Caco-2 (cell line): ENCODE results near the gene EFHD1. TPM values are rescaled to one million over a fixed set of nuclear protein-coding genes. Genes with fewer than 3 reads are reported as not detected.

ENCODE experiments used
- BruUV-seq: library from RNA; stranded (reverse); fragments of 400-500 nt; replicated peaks from 2 replicates; lab custom pipeline; 2021; lab: Mats Ljungman, UMichigan
- CTCF ChIA-PET: fragments of 300-600 bp; sonication (Branson Sonifier 250); formaldehyde crosslinking; loops from one replicate; lab custom pipeline; 2022; ENCODE audit warnings: antibody characterized with exemption; lab: Charles Lee
- POLR2A ChIA-PET: fragments of 300-600 bp; sonication (Branson Sonifier 250); formaldehyde crosslinking; loops from one replicate; lab custom pipeline; 2022; ENCODE audit warnings: antibody characterized with exemption; lab: Charles Lee
- DNase-seq, 2 experiments: peaks; one replicate each; pipeline versions ENCODE4 v3.0.0 to v3.0.0-alpha.2; 2020 to 2022
- H3K27me3 ChIP-seq: replicated peaks from 2 replicates; pipeline ENCODE4 v1.6.0; 2011; ENCODE audit warnings: low read length; ENCODE audit not compliant: control insufficient read depth, insufficient read depth
- H3K36me3 ChIP-seq: 2 replicates; pipeline ENCODE4 v1.5.1; 2011; ENCODE audit warnings: low read length; ENCODE audit not compliant: control insufficient read depth, insufficient read depth
- H3K4me1 ChIP-seq: fragments of 250-450 bp; sonication (Bioruptor Pico); 2 replicates; pipeline ENCODE4 v1.5.1; 2020; ENCODE audit warnings: mild to moderate bottlenecking
- H3K4me3 ChIP-seq: 2 replicates; pipeline ENCODE4 v1.5.1; 2011; ENCODE audit warnings: low read depth, mild to moderate bottlenecking, control low read depth, low read length
- H3K9me3 ChIP-seq: fragments of 250-450 bp; sonication (Bioruptor Pico); 2 replicates; pipeline ENCODE4 v1.5.1; 2020; ENCODE audit warnings: mild to moderate bottlenecking, moderate library complexity
- H3K27ac Mint-ChIP-seq: one replicate; pipeline ENCODE4 v1.8.0; 2022; ENCODE audit warnings: mixed read lengths; ENCODE audit not compliant: unreplicated experiment
- H3K27me3 Mint-ChIP-seq: one replicate; pipeline ENCODE4 v1.8.0; 2022; ENCODE audit warnings: mixed read lengths; ENCODE audit not compliant: insufficient read depth, unreplicated experiment
- H3K36me3 Mint-ChIP-seq: one replicate; pipeline ENCODE4 v1.8.0; 2022; ENCODE audit warnings: mild to moderate bottlenecking, mixed read lengths; ENCODE audit not compliant: insufficient read depth, unreplicated experiment
- H3K4me1 Mint-ChIP-seq: one replicate; pipeline ENCODE4 v1.8.0; 2022; ENCODE audit warnings: low read depth, mixed read lengths; ENCODE audit not compliant: unreplicated experiment
- H3K4me3 Mint-ChIP-seq: one replicate; pipeline ENCODE4 v1.8.0; 2022; ENCODE audit warnings: mild to moderate bottlenecking, moderate library complexity, mixed read lengths; ENCODE audit not compliant: unreplicated experiment
- H3K9me3 Mint-ChIP-seq: one replicate; pipeline ENCODE4 v1.8.0; 2022; ENCODE audit warnings: mixed read lengths; ENCODE audit not compliant: unreplicated experiment
- intact Hi-C: fragments of 100-400 bp; cut with micrococcal nuclease; formaldehyde crosslinking; loops from one replicate; pipeline ENCODE4 v1.10.0; 2022; ENCODE audit not compliant: unreplicated experiment
- total RNA-seq: library from RNA; stranded (reverse); gene quantifications from 2 replicates; pipeline ENCODE4 v1.2.3, GENCODE V29; 2022
- TF ChIP-seq, protein P1 (sequence below), 2 experiments: fragments of 200-600 bp in 1 of 2; IDR thresholded peaks; 1 replicate in 1 of 2; 2 replicates in 1 of 2; pipeline versions ENCODE4 v1.5.1 to v1.8.0; 2011 to 2022; ENCODE audit warnings: antibody characterized with exemption in 1 of 2, control low read depth in 1 of 2, inconsistent platforms in 1 of 2, low read depth in 1 of 2, low read length in 1 of 2, mild to moderate bottlenecking in 1 of 2, moderate library complexity in 1 of 2; ENCODE audit not compliant: insufficient read depth in 1 of 2, severe bottlenecking in 1 of 2, unreplicated experiment in 1 of 2

Gene EFHD1
- total RNA-seq, 1 experiment from 2014 or later, result 4.2 TPM

DNA sequence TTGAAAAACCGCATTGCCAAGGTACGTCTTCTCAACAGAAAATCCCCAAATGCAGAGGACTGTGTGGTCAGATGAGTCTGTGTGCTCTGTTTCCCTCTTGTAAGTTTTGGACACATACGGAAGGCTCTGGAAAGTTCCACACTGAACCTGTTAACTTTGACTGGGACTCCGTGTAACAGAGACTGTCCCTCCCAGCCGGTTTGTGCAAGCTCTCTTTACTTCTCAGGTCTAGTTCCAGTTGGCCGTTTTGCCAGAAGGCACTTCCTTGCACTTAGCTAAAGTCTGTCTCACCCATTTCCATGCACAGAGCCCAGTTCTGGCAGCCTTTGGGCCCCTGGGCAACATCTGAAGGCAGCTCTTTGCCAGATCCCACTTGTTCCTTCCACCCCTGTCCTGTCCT lies 22.0 kb downstream of the EFHD1 start:
- CTCF ChIA-PET, result no interaction called here
- intact Hi-C loops, result no loop called here
- Histone ChIP-seq H3K4me3 (no peak overlapping the region), H3K27me3 (no peaks in the 10 kb centered on the region), H3K4me1 (no peaks in the 10 kb centered on the region), H3K36me3 (no peaks in the 10 kb centered on the region), H3K9me3 (no peaks in the 10 kb centered on the region)
- Mint-ChIP-seq H3K27me3 (no peaks in the 10 kb centered on the region), H3K4me3 (no peak overlapping the region), H3K9me3 (no peaks in the 10 kb centered on the region), H3K36me3 (no peaks in the 10 kb centered on the region), H3K27ac (no peak overlapping the region), H3K4me1 (no peaks in the 10 kb centered on the region)
- POLR2A ChIA-PET, result no interaction called here
- TF ChIP-seq, protein P1, sequence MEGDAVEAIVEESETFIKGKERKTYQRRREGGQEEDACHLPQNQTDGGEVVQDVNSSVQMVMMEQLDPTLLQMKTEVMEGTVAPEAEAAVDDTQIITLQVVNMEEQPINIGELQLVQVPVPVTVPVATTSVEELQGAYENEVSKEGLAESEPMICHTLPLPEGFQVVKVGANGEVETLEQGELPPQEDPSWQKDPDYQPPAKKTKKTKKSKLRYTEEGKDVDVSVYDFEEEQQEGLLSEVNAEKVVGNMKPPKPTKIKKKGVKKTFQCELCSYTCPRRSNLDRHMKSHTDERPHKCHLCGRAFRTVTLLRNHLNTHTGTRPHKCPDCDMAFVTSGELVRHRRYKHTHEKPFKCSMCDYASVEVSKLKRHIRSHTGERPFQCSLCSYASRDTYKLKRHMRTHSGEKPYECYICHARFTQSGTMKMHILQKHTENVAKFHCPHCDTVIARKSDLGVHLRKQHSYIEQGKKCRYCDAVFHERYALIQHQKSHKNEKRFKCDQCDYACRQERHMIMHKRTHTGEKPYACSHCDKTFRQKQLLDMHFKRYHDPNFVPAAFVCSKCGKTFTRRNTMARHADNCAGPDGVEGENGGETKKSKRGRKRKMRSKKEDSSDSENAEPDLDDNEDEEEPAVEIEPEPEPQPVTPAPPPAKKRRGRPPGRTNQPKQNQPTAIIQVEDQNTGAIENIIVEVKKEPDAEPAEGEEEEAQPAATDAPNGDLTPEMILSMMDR (IDR thresholded peaks at IDR 0.05; ENCODE audit: insufficient read depth in 1 of 2, low read depth in 1 of 2, low read length in 1 of 2, severe bottlenecking in 1 of 2, unreplicated experiment in 1 of 2), result no peak
- DNase-seq, result no peak
- no TSS peak for BruUV-seq

DNA sequence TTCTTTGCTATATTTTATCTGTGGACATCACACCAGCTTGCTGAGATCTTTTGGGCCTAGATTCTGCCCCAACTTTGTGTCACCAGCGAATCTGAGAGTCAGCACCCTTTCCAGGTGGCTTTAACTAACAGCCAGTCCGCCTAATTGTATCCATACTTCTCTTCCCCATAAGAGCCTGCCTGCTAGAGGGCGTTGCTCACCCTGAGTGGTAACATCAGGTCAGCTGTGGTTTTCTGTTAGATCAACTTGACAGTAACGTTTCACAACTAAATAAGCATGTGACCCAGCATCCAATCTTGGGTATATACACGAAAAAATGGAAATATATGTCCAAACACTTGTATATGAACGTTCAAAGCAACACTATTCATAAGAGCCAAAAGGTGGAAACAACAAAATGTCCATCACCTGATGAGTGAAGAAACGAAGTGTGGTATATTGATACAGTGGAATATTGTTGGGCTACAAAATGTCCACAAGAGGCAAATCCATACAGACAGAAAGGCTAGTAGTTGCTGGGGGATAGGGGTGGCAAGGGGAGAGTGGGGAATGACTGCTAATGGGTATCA lies 24.9 kb downstream of the EFHD1 start:
- no peaks in the 10 kb centered on the region for H3K9me3 Mint-ChIP-seq
- no peaks in the 10 kb centered on the region for H3K36me3 ChIP-seq
- H3K27me3 Mint-ChIP-seq, result no peaks in the 10 kb centered on the region
- no peaks in the 10 kb centered on the region for H3K9me3 ChIP-seq
- no peaks in the 10 kb centered on the region for H3K36me3 Mint-ChIP-seq
- BruUV-seq, result no TSS peak
- H3K27ac Mint-ChIP-seq, result no peak overlapping the region
- no peaks in the 10 kb centered on the region for H3K27me3 ChIP-seq
- H3K4me3 ChIP-seq, result no peak overlapping the region
- no peaks in the 10 kb centered on the region for H3K4me1 ChIP-seq
- DNase-seq, result no peak
- H3K4me1 Mint-ChIP-seq, result no peaks in the 10 kb centered on the region
- POLR2A ChIA-PET, result no interaction called here
- no peak overlapping the region for H3K4me3 Mint-ChIP-seq
- TF ChIP-seq, protein P1 (IDR thresholded peaks at IDR 0.05; ENCODE audit: insufficient read depth in 1 of 2, low read depth in 1 of 2, low read length in 1 of 2, severe bottlenecking in 1 of 2, unreplicated experiment in 1 of 2), result peak in 1 of 2 experiments; percentile 9
- intact Hi-C loops, result no loop called here
- CTCF ChIA-PET, result no interaction called here

DNA sequence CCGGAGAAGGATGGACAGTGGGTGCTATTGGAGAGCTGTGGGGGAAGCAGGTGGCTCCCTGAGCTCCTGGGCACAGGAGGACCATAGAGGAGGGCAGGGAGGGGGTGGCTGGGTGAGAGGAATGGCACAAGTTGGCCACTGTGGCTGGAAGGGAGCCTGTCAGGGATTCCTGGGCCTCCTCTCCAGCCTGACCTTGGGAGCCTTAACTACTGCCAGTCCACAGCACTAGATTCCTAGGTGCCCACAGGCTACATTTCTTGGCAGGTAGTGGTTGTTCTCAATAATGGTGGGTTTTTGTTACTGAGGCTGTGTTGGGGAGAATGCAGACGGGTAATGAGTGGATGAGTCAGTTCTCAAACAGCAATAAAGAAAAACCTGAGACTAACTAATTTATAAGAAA lies 26.0 kb downstream of the EFHD1 start:
- CTCF ChIA-PET, result no interaction called here
- no peak for DNase-seq
- no peaks in the 10 kb centered on the region for H3K4me1 Mint-ChIP-seq
- no peaks in the 10 kb centered on the region for H3K4me1 ChIP-seq
- BruUV-seq, result no TSS peak
- no peaks in the 10 kb centered on the region for H3K9me3 Mint-ChIP-seq
- no peak overlapping the region for H3K27ac Mint-ChIP-seq
- no peak overlapping the region for H3K4me3 Mint-ChIP-seq
- TF ChIP-seq, protein P1 (IDR thresholded peaks at IDR 0.05; ENCODE audit: insufficient read depth in 1 of 2, low read depth in 1 of 2, low read length in 1 of 2, severe bottlenecking in 1 of 2, unreplicated experiment in 1 of 2), result no peak
- H3K36me3 Mint-ChIP-seq, result no peaks in the 10 kb centered on the region
- POLR2A ChIA-PET, result no interaction called here
- H3K9me3 ChIP-seq, result no peaks in the 10 kb centered on the region
- intact Hi-C loops, result no loop called here
- no peaks in the 10 kb centered on the region for H3K27me3 ChIP-seq
- H3K36me3 ChIP-seq, result no peaks in the 10 kb centered on the region
- no peak overlapping the region for H3K4me3 ChIP-seq
- H3K27me3 Mint-ChIP-seq, result no peaks in the 10 kb centered on the region
